GM18870 (cell line): Measurements from ENCODE around the gene CARMIL3.
"Not testable (repeated sequence)": the region's sequence is repeated elsewhere in the genome, so short reads cannot be mapped to it uniquely, and the experiment has no call there.

Experiments
- ATAC-seq: cut with Tn5 transposase; IDR thresholded peaks from one replicate; pipeline ENCODE4 v1.9.1; 2021; ENCODE audit warnings: moderate library complexity; ENCODE audit not compliant: unreplicated experiment

The CARMIL3 gene

GRCh38 chr14:24051789-24052655 is at the start of gene CARMIL3:
TSS of gene CARMIL3 (plus strand) at chr14:24052009. CDS start at chr14:24052154, 145 bp downstream.
- no peak for ATAC-seq

GRCh38 chr14:24006471-24006816 is 45.4 kb upstream of the CARMIL3 start:
- ATAC-seq: not testable (repeated sequence)

DNA sequence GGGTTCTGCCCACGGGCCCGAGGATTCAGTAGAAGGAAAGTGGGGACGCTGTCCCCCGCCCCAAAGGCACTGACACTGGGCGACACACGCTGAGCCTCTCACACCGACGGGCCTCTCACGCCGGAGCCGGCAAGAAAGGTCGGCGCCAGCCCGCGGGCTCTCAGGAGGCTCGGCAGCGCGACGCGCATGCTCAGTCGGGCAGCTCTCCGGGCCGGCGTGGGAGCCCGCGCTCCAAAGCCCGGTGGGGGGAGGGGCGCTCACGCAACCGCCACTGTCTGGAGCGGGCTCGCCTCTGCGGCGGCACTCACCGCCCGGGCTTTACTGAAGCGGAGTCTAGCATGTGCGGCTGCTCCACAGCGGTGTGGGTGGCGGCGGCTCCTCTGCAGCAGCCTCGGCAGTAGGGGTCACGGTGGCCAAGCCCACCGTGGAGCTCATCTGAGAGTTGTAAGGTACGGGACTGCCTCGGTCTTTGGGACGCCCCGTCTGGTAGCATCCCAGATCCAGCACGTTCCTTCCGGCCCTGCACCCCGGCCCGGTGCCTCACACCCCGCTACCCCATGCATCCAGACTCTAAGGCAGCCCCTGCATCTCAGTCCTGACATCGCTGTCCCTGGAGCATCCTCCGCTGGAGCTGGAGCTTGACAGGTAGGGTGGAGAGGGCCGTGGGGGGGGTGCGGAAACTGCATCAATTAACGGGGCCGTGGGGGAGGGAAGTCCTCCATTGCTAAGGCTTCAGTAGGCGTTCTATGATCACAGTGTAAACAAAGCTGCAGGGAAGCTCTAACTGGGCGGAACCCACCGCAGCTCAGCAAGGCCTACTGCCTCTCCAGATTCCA is 44.8 kb upstream of the CARMIL3 start:
- not testable (repeated sequence) for ATAC-seq

DNA sequence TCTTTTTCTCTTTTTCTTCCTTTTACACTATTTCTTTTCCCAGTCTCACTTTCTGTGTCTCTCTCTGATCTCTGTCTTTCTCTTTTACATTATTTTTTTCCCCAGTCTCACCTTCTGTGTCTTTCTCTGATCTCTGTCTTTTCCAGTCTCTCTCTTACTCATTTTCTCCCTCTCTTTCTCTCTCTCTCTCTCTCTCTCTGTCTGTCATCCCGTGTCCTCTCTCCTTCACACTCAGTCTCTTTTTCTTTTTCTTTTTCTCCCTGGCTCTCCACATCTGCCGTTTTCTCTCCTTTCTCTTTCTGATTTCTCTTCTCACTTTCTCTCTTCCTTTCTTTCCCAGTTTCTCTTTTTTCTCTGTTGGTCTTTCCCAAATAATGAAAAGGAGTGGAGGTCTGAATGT is 40.8 kb upstream of the CARMIL3 start:
- no peak for ATAC-seq

DNA sequence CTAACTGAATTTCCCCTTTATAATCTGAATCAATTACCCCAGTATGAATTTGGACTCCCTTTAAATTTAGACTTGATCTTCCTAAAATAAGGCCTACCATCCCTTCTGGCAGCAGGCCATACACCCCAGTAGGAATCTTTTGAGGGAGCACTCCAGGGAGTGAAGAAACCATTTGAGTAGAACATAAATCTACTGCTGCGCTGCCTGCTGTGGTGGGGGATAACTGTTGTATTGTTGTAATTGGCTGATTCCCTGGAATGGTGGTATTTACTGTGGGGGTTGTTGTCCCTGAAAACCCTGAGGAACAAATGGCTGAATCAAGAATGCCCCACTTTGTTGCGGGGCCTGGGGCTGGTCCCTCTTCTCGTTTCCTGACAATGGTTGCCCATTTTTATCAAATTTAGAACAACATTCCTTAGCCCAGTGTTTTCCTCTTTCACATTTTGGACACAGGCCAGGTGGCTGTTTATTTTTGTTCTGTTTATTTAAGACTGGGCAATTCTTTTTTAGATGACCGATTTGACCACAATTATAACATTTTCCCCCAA is 39.0 kb upstream of the CARMIL3 start:
- not testable (repeated sequence) for ATAC-seq

GRCh38 chr14:24013654-24014514 is 37.9 kb upstream of the CARMIL3 start:
- ATAC-seq: no peak

DNA sequence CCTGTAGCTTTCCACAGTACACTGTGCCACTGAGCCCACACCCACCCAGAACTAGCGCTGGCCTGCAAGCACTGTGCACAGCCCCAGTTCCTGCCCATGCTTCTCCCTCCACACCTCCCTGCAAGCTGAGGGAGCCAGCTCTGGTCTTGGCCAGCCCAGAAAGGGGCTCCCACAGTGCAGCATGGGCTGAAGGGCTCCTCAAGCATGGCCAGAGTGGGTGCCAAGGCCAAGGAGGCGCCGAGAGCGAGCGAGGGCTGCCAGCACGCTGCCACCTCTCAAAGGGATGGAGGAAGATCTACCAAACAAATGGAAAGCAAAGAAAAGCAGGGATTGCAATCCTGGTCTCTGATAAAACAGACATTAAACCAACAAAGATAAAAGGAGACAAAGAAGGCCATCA is 36.1 kb upstream of the CARMIL3 start:
- ATAC-seq: not testable (repeated sequence)

GRCh38 chr14:24018978-24019377 is 32.8 kb upstream of the CARMIL3 start:
- not testable (repeated sequence) for ATAC-seq

DNA sequence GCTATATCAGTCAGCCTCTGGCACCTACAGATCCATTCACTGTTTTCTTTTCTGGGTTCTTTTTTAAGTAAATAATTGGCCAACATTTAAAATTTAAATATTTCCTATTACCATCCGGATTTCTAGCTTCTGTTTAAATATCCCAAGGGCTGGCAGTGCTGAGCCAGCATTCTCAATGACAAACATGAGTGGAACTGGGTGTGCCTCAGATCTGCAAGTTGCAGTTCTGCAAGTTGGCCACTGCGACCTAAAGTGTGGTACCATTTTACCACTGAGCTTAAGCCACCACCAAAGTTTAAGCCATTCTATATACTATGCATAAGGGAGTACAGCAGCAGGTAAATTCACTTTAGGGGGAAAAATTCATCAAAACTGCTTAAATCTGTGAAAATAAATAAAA is 31.9 kb upstream of the CARMIL3 start:
- ATAC-seq: not testable (repeated sequence)

- not testable (repeated sequence) for ATAC-seq
Observed at GRCh38 chr14:24020520-24020919, 31.3 kb upstream of the CARMIL3 start.

DNA sequence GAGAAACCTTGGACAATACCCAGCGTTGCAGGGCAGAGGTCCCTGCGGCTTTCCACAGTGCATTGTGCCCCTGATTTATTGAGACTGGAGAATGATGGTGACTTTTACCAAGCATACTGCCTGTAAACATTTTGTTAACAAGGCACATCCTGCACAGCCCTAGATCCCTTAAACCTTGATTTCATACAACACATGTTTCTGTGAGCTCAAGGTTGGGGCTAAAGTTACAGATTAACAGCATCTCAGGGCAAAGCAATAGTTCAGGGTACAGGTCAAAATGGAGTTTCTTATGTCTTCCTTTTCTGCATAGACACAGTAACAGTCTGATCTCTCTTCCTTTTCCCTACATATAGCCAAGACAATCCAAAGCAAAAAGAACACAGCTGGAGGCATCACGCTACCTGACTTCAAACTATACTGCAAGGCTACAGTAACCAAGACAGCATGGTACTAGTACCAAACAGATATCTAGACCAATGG is 26.8 kb upstream of the CARMIL3 start:
- ATAC-seq: not testable (repeated sequence)

GRCh38 chr14:24029687-24030086 is 22.1 kb upstream of the CARMIL3 start:
- ATAC-seq: not testable (repeated sequence)

DNA sequence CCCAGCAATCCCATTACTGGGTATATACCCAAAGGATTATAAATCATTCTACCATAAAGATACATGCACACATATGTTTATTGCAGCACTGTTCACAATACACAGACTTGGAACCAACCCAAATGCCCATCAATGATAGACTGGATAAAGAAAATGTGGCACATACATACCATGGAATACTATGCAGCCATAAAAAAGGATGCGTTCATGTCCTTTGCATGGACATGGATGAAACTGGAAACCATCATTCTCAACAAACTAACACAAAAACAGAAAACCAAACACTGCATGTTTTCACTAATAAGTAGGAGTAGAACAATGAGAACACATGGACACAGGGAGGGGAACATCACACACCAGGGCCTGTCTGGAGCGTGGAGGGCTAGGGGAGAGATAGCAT is 20.5 kb upstream of the CARMIL3 start:
- not testable (repeated sequence) for ATAC-seq

GRCh38 chr14:24032727-24033418 is 18.9 kb upstream of the CARMIL3 start:
- ATAC-seq: no peak

GRCh38 chr14:24035769-24036168 is 16.0 kb upstream of the CARMIL3 start:
- ATAC-seq: not testable (repeated sequence)

- no peak for ATAC-seq
Observed at GRCh38 chr14:24036169-24036962, 15.4 kb upstream of the CARMIL3 start.

DNA sequence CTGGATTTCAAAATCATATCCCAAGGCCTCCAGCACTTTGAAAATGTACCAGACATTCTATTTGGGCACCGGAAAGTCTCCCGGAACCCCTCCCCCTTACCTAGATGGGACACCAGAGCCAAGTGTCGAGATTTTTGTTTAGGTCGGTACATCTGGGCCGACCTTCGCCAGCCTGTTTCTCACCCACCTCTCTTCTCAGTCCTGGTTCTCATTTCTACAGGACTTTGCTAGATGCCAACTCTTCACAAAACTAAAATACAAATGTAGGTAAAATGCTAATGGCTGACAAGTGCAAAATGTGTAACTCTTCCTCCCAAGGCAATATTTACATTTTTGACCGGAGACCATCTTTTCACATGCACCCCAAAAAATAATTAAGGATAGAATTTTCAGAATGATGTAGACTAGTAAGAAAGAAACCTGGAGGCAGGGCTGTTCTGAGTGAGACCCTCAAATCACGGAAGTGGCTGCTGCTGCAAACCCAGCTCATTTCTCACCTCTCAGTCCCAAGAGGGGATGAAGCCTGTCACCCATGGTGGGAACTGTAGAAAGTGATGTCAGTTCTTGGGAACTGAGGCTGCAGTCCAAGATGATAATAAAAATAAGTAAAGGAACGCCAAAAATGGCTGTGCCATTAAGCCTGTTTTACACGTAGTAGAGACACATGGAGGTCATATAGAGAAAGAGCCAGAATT is 14.7 kb upstream of the CARMIL3 start:
- not testable (repeated sequence) for ATAC-seq

DNA sequence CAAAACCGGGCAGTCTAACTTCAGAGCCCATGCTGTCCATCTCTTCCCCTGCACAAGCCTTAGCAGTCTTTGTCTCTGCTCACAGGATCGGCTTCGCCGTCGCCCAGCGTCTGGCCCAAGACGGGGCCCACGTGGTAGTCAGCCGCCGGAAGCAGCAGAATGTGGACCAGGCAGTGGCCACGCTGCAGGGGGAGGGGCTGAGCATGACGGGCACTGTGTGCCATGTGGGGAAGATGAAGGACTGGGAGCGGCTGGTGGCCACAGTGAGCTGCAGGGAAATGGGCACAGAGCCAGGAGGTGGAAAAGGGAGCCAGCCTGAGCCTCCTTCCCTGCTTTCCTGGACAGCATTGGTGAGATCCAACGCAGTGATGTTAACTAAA is 14.2 kb upstream of the CARMIL3 start:
- ATAC-seq: no peak
